ENCODE data around the gene FBN3. TPM values are rescaled to one million over a fixed set of nuclear protein-coding genes. Genes with fewer than 3 reads are reported as not detected.
"Not testable (repeated sequence)": the region's sequence is repeated elsewhere in the genome, so short reads cannot be mapped to it uniquely, and the experiment has no call there.

FBN3 gene
- total and polyA plus RNA-seq, 8 donors, result 0.08 to 0.55 TPM; not detected in 6

DNA sequence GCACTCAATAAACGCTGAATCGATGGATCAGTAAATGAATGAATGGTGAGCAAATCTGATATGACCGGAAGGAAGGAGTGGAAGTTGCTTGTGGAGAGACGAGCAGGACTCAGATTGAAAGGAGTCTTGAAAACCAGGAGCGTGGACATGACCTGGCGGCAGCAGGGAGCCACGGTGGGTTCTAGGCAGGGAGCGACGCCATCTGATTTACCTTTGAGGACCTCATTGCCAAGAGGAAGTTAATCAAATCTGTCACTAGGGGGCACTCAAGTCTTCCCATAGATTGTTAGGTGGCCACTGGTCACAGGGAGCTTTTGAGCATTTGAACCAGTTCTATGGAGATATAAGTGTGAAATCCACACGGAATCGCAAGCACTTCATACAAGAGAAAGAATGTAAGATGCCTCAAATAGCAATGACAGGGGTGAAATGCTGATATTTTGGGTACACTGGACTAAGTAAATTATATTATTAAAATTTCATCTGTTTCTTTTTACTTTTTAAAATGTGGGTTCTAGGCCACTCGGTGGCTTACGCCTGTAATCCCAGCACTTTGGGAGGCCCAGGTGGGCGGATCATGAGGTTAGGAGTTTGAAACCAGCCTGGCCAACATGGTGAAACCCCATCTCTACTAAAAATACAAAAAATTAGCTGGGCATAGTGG lies 9.2 kb upstream of the FBN3 start:
- Histone ChIP-seq H3K36me3 (no peaks in the 10 kb centered on the region), H3K4me3 (no peak overlapping the region), H3K9me3 (no peaks in the 10 kb centered on the region), H3K27me3 (no peaks in the 10 kb centered on the region), H3K27ac (no peak overlapping the region), H3K4me1 (peaks cover 7 to 16% (median 13%) of the 10 kb centered on the region in 4 donors)
- WGBS, 5 donors, result 37 to 45% (median 44%) methylated on average over 14 of the region's 14 CpGs
- TF ChIP-seq, protein P1, sequence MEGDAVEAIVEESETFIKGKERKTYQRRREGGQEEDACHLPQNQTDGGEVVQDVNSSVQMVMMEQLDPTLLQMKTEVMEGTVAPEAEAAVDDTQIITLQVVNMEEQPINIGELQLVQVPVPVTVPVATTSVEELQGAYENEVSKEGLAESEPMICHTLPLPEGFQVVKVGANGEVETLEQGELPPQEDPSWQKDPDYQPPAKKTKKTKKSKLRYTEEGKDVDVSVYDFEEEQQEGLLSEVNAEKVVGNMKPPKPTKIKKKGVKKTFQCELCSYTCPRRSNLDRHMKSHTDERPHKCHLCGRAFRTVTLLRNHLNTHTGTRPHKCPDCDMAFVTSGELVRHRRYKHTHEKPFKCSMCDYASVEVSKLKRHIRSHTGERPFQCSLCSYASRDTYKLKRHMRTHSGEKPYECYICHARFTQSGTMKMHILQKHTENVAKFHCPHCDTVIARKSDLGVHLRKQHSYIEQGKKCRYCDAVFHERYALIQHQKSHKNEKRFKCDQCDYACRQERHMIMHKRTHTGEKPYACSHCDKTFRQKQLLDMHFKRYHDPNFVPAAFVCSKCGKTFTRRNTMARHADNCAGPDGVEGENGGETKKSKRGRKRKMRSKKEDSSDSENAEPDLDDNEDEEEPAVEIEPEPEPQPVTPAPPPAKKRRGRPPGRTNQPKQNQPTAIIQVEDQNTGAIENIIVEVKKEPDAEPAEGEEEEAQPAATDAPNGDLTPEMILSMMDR (IDR thresholded peaks at IDR 0.05), result peak in 5 of 7 experiments; percentile 50 to 82 (median 67)
- TF ChIP-seq POLR2A (IDR thresholded peaks at IDR 0.05) (no peak), POLR2AphosphoS5 (IDR thresholded peaks at IDR 0.05) (no peak)
- peak; percentile 55 to 91 for DNase-seq
- intact Hi-C loops (cut with DNase I; ENCODE audit: low total_unique reads), result loop anchor here (5.0 kb wide), 1 partner anchor 94 kb away; no protein-coding TSS in a partner anchor

DNA sequence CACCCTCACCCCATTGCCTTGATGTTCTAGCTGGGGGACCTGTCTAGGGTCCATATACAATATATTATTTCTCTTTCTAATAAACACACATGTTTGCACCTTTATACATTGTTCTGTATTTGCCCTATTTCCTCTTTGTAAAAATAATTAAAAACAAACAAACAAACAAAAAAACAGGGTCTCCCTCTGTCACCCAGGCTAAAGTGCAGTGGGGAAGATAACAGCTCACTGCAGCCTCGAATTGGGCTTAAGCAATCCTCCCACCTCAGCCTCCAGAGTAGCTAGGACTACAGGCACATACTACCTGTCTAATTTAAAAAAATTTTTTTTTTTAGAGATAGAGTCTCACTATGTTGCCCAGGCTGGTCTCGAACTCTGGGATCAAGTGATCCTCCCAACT lies 5.9 kb upstream of the FBN3 start:
- H3K9me3 ChIP-seq, result no peaks in the 10 kb centered on the region

DNA sequence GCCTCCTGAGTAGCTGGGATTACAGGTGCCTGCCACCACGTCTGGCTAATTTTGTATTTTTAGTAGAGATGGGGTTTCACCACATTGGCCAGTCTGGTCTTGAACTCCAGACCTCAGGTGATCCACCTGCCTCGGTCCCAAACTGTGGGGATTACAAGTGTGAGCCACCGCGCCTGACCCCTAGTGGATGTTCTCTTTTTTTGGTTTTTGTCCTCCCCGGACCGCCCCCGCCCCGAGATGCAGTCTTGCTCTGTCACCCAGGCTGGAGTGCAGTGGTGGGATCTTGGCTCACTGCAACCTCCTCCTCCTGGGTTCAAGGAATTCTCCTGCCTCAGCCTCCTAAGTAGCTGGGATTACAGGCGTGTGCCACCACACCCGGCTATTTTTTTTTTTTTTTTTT lies 4.6 kb upstream of the FBN3 start:
- H3K9me3 ChIP-seq; H3K36me3 ChIP-seq; DNase-seq; H3K4me3 ChIP-seq; H3K27ac ChIP-seq; intact Hi-C loops (cut with DNase I; ENCODE audit: low total_unique reads): not testable (repeated sequence)
- Histone ChIP-seq H3K27me3 (peaks cover 8 to 40% (median 18%) of the 10 kb centered on the region in 3 donors), H3K4me1 (peaks cover 14 to 23% (median 20%) of the 10 kb centered on the region in 4 donors)
- 39 to 60% (median 53%) methylated on average over 9 to 10 of the region's 10 CpGs for WGBS, 5 donors

More for the DNA sequence above, 5.9 kb upstream of the FBN3 start:
- no peak for TF ChIP-seq EP300 (IDR thresholded peaks at IDR 0.05)
- no peak for TF ChIP-seq POLR2A (IDR thresholded peaks at IDR 0.05)
- TF ChIP-seq POLR2AphosphoS5 (IDR thresholded peaks at IDR 0.05), result no peak
- TF ChIP-seq, protein P1 (IDR thresholded peaks at IDR 0.05), result no peak
- intact Hi-C loops (cut with DNase I; ENCODE audit: low total_unique reads), result loop anchor here (5.0 kb wide), 1 partner anchor 97 kb away; no protein-coding TSS in a partner anchor
- Histone ChIP-seq H3K27ac (peak overlapping the region in 1 of 5 donors; percentile 49), H3K27me3 (peaks cover 0 to 27% (median 7%) of the 10 kb centered on the region in 3 donors), H3K36me3 (no peaks in the 10 kb centered on the region), H3K4me1 (peaks cover 7 to 15% (median 12%) of the 10 kb centered on the region in 4 donors), H3K4me3 (no peak overlapping the region)
- DNase-seq, result no peak
- WGBS, 5 donors, result 49 to 70% (median 53%) methylated on average over 2 of the region's 2 CpGs

DNA sequence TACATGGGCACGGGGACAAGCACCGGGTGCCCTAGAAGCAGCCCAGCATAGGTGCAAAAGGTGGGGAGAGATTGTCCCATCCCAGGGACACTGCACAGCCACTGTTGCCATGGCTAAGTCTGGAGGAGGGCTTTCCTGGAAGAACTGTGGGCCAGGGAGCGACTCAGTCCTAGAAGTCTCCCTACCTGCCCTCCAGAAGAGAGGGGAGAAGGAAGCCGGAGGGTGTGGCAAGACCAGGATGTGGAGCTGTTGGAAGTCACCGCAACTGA lies 2.3 kb upstream of the FBN3 start:
- WGBS, 5 donors, result 18 to 55% (median 28%) methylated on average over 3 to 5 of the region's 5 CpGs
- no peak overlapping the region for H3K27ac ChIP-seq
- TF ChIP-seq POLR2A (IDR thresholded peaks at IDR 0.05), result no peak
- H3K4me1 ChIP-seq, result peaks cover 22 to 37% (median 28%) of the 10 kb centered on the region in 4 donors
- H3K36me3 ChIP-seq, result no peaks in the 10 kb centered on the region
- intact Hi-C loops (cut with DNase I; ENCODE audit: low total_unique reads), result no loop called here
- peaks cover 10 to 63% (median 39%) of the 10 kb centered on the region in 3 donors for H3K27me3 ChIP-seq
- DNase-seq, result no peak
- no peak overlapping the region for H3K4me3 ChIP-seq
- no peaks in the 10 kb centered on the region for H3K9me3 ChIP-seq

DNA sequence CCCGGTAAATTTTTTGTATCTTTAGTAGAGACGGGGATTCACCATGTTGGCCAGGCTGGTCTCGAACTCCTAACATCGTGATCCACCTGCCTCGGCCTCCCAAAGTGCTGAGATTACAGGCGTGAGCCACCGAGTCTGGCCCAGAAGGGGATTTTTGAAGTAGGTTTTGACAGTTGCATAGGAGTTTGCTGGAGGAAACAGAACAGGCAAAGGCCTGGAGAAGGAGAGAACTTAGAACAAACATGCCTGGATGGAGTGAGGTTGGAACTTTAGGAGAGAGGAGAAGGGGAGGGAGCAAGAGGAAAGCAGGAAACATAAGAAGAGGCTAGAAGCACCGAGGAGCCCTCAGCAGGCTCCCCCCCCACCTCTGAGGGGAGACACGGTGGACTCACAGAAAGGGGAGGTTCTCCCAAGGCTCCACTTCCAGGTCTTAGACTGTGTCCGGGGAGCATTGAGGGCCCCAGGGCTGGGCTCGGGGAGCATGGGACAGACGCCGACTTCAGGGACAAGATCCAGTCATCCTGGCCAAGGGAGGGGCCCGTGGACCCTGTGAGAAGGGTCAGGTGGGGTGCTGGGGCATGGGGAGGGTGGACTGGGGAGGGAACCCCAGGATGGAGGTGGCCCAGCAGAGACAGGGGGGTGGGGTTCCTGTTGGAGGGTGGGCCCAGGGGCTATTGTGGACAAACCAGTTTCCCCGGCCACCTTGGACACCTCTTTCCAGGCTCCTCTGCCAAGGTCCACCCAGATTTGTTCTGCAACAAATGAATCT lies 1.8 kb upstream of the FBN3 start:
- Histone ChIP-seq H3K4me3 (no peak overlapping the region), H3K4me1 (peaks cover 22 to 37% (median 28%) of the 10 kb centered on the region in 4 donors), H3K27me3 (peaks cover 10 to 68% (median 41%) of the 10 kb centered on the region in 3 donors), H3K27ac (no peak overlapping the region), H3K9me3 (no peaks in the 10 kb centered on the region), H3K36me3 (no peaks in the 10 kb centered on the region)
- intact Hi-C loops (cut with DNase I; ENCODE audit: low total_unique reads), result no loop called here
- DNase-seq, result no peak
- WGBS, 5 donors, result 72 to 89% (median 75%) methylated on average over 13 to 15 of the region's 15 CpGs
- TF ChIP-seq POLR2A (IDR thresholded peaks at IDR 0.05) (no peak), POLR2AphosphoS5 (IDR thresholded peaks at IDR 0.05) (no peak), EP300 (IDR thresholded peaks at IDR 0.05) (no peak)
- TF ChIP-seq, protein P1 (IDR thresholded peaks at IDR 0.05), result no peak

All from stomach (tissue), 9 donors.